Parathyroid adenoma (tissue), 2 donors: ENCODE measurements around the gene NEFH.
A peak's percentile ranks its signal among the peaks of the same experiment; 100 is the strongest.

Source experiments
- H2AFZ ChIP-seq: fragments of 300-600 bp; sonication (generic); one replicate; pipeline ENCODE4 v1.7.0; 2017; ENCODE audit warnings: antibody characterized with exemption, mild to moderate bottlenecking
- H3K27ac ChIP-seq: fragments of 300-600 bp; sonication (generic); one replicate; pipeline ENCODE4 v1.7.0; 2017
- H3K27me3 ChIP-seq: fragments of 300-600 bp; sonication (generic); one replicate; pipeline ENCODE4 v1.7.0; 2017; ENCODE audit warnings: low read length; ENCODE audit not compliant: control insufficient read depth, insufficient read depth
- H3K36me3 ChIP-seq: fragments of 300-600 bp; sonication (generic); one replicate; pipeline ENCODE4 v1.7.0; 2017; ENCODE audit warnings: low read length; ENCODE audit not compliant: control insufficient read depth, insufficient read depth
- H3K4me1 ChIP-seq: fragments of 300-600 bp; sonication (generic); one replicate; pipeline ENCODE4 v1.7.0; 2017; ENCODE audit warnings: control low read depth
- H3K4me2 ChIP-seq: fragments of 300-600 bp; sonication (generic); one replicate; pipeline ENCODE4 v1.7.0; 2017; ENCODE audit warnings: low read length
- H3K4me3 ChIP-seq: fragments of 300-600 bp; sonication (generic); one replicate; pipeline ENCODE4 v1.7.0; 2017; ENCODE audit warnings: low read depth, low read length
- H3K79me2 ChIP-seq: fragments of 300-600 bp; sonication (generic); one replicate; pipeline ENCODE4 v1.7.0; 2017; ENCODE audit warnings: control low read depth
- H3K9ac ChIP-seq: fragments of 300-600 bp; sonication (generic); one replicate; pipeline ENCODE4 v1.7.0; 2017; ENCODE audit warnings: mild to moderate bottlenecking
- H3K9me3 ChIP-seq: fragments of 300-600 bp; sonication (generic); one replicate; pipeline ENCODE4 v1.7.0; 2017; ENCODE audit warnings: low read length; ENCODE audit not compliant: control insufficient read depth
- TF ChIP-seq, protein P1 (sequence below): fragments of 300-600 bp; sonication (generic); IDR thresholded peaks from one replicate; pipeline ENCODE4 v1.7.0; 2017; ENCODE audit warnings: antibody characterized with exemption, mild to moderate bottlenecking
- donor health status: primary hyperparathyroidism.

The NEFH gene

DNA sequence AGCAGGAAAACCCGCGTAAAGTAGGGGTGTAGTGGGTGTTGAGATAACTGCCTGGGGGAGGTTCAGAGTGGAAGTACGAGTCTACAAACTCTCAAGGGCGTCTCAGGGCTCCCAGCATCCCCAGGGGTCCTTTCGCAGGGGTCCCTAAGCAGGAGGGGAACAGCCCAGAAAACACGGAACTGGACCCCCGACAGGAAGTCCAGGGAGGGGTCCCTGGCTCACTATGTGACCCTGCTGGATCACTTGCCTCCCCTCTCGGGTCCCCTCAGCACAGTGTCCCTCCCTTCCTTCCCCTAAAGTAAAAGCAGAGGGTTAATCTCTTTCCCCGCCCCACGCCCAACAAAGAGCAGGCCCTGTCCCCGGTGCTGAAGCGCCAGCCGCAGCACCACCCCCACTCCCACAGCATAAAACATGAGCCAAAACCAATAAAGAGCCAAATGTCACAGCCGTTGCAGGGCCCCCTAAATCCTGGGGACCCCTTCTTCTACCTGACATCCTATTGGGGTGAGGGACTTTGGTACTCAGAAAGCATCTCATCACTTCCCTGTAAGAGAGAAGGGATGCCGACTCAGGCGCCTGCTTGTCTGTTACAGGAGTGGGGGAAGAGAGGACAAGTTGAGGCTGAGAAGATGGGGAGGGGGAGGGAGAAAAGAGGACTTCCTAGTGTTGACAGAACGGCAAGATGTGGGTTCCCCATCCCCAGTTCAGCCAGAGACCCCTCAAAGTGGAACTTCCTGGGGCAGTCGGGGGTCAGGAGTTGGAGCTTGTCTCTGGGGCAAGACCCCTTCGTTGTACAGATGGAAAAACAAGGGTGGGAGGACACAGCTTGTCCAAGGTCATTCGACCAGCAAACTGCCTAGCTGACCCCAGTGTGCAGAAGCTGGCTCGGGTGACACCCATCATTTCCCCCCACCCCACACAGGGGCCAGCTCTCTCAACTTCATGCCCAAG, 1.4 kb upstream of the NEFH start:
- no peak overlapping the region for H3K9ac ChIP-seq
- H3K4me1 ChIP-seq, result no peaks in the 10 kb centered on the region
- H3K27ac ChIP-seq, result no peak overlapping the region
- peak overlapping the region; percentile 60 for H2AFZ ChIP-seq
- H3K4me3 ChIP-seq, result no peak overlapping the region
- peaks cover 15% of the 10 kb centered on the region for H3K27me3 ChIP-seq
- TF ChIP-seq, protein P1, sequence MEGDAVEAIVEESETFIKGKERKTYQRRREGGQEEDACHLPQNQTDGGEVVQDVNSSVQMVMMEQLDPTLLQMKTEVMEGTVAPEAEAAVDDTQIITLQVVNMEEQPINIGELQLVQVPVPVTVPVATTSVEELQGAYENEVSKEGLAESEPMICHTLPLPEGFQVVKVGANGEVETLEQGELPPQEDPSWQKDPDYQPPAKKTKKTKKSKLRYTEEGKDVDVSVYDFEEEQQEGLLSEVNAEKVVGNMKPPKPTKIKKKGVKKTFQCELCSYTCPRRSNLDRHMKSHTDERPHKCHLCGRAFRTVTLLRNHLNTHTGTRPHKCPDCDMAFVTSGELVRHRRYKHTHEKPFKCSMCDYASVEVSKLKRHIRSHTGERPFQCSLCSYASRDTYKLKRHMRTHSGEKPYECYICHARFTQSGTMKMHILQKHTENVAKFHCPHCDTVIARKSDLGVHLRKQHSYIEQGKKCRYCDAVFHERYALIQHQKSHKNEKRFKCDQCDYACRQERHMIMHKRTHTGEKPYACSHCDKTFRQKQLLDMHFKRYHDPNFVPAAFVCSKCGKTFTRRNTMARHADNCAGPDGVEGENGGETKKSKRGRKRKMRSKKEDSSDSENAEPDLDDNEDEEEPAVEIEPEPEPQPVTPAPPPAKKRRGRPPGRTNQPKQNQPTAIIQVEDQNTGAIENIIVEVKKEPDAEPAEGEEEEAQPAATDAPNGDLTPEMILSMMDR, result no peak
- no peak overlapping the region for H3K4me2 ChIP-seq
- H3K9me3 ChIP-seq, result no peaks in the 10 kb centered on the region
- no peaks in the 10 kb centered on the region for H3K79me2 ChIP-seq
- no peaks in the 10 kb centered on the region for H3K36me3 ChIP-seq

DNA sequence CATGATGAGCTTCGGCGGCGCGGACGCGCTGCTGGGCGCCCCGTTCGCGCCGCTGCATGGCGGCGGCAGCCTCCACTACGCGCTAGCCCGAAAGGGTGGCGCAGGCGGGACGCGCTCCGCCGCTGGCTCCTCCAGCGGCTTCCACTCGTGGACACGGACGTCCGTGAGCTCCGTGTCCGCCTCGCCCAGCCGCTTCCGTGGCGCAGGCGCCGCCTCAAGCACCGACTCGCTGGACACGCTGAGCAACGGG, 169 bp downstream of the NEFH start:
- no peaks in the 10 kb centered on the region for H3K79me2 ChIP-seq
- H2AFZ ChIP-seq, result peak overlapping the region; percentile 41
- H3K4me2 ChIP-seq, result peak overlapping the region; percentile 14
- no peaks in the 10 kb centered on the region for H3K36me3 ChIP-seq
- no peak overlapping the region for H3K27ac ChIP-seq
- no peak overlapping the region for H3K9ac ChIP-seq
- no peaks in the 10 kb centered on the region for H3K4me1 ChIP-seq
- peaks cover 15% of the 10 kb centered on the region for H3K27me3 ChIP-seq
- no peak overlapping the region for H3K4me3 ChIP-seq
- TF ChIP-seq, protein P1, result no peak
- no peaks in the 10 kb centered on the region for H3K9me3 ChIP-seq

DNA sequence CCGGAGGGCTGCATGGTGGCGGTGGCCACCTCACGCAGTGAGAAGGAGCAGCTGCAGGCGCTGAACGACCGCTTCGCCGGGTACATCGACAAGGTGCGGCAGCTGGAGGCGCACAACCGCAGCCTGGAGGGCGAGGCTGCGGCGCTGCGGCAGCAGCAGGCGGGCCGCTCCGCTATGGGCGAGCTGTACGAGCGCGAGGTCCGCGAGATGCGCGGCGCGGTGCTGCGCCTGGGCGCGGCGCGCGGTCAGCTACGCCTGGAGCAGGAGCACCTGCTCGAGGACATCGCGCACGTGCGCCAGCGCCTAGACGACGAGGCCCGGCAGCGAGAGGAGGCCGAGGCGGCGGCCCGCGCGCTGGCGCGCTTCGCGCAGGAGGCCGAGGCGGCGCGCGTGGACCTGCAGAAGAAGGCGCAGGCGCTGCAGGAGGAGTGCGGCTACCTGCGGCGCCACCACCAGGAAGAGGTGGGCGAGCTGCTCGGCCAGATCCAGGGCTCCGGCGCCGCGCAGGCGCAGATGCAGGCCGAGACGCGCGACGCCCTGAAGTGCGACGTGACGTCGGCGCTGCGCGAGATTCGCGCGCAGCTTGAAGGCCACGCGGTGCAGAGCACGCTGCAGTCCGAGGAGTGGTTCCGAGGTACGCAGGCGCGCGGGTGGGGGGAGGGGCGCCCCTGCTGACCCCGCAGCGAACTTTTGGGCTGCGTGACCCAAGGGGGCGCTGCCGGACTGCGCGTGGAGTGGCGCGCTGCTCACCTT, 670 bp downstream of the NEFH start:
- Histone ChIP-seq H3K9ac (no peak overlapping the region), H3K4me3 (no peak overlapping the region), H3K9me3 (no peaks in the 10 kb centered on the region), H3K36me3 (no peaks in the 10 kb centered on the region), H3K4me2 (peak overlapping the region; percentile 14), H3K27ac (no peak overlapping the region), H2AFZ (peak overlapping the region; percentile 41), H3K4me1 (no peaks in the 10 kb centered on the region), H3K79me2 (no peaks in the 10 kb centered on the region), H3K27me3 (peaks cover 15% of the 10 kb centered on the region)
- TF ChIP-seq, protein P1, result no peak

DNA sequence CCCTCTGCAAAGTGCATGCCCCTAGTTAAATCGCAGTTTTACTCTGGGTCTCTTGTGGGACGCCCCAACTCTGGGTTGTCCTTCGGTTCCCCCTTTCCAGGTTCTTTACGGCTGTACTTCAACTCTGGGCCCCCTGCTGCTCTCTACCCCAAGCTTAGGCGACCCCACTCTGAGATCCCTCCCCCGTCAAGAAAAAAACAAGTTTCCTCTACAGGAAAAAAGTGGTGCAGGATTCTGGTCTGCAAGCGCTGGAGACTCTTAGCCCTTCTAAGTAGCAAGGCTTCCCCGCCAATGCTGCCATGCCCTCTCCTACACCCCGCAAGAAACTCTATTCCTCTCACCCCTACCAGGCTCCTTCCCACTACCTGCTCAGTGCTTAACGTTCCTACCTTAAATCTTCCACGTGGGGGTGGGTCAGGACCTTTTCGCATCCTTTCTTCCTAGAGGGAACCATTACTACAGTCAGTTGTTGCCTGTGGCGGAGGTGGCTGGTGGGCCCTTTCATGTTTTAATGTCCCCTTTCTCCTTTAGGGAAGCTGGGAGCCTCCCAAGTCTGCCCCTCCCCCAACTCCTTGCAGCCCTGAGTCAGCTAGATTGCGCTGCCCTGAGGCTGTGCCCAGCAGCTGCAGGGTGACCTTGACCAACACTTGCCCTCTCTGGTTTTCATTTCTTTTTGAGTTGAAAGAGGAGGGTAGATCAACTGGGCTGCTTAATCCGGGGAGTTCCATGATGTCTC, 1.4 kb downstream of the NEFH start:
- Histone ChIP-seq H3K9ac (no peak overlapping the region), H2AFZ (no peak overlapping the region), H3K4me2 (no peak overlapping the region), H3K4me1 (no peaks in the 10 kb centered on the region), H3K27ac (no peak overlapping the region), H3K4me3 (no peak overlapping the region), H3K9me3 (no peaks in the 10 kb centered on the region), H3K36me3 (no peaks in the 10 kb centered on the region), H3K79me2 (no peaks in the 10 kb centered on the region), H3K27me3 (peaks cover 15% of the 10 kb centered on the region)
- TF ChIP-seq, protein P1, result no peak
